HS-27A (cell line): ENCODE data around the gene NXPE1.
"Not testable (repeated sequence)": the region's sequence is repeated elsewhere in the genome, so short reads cannot be mapped to it uniquely, and the experiment has no call there.

Source experiments
- DNase-seq: peaks from one replicate; pipeline ENCODE4 v3.0.0-alpha.2; 2012; ENCODE audit warnings: low read depth, missing footprints

The NXPE1 gene

DNA sequence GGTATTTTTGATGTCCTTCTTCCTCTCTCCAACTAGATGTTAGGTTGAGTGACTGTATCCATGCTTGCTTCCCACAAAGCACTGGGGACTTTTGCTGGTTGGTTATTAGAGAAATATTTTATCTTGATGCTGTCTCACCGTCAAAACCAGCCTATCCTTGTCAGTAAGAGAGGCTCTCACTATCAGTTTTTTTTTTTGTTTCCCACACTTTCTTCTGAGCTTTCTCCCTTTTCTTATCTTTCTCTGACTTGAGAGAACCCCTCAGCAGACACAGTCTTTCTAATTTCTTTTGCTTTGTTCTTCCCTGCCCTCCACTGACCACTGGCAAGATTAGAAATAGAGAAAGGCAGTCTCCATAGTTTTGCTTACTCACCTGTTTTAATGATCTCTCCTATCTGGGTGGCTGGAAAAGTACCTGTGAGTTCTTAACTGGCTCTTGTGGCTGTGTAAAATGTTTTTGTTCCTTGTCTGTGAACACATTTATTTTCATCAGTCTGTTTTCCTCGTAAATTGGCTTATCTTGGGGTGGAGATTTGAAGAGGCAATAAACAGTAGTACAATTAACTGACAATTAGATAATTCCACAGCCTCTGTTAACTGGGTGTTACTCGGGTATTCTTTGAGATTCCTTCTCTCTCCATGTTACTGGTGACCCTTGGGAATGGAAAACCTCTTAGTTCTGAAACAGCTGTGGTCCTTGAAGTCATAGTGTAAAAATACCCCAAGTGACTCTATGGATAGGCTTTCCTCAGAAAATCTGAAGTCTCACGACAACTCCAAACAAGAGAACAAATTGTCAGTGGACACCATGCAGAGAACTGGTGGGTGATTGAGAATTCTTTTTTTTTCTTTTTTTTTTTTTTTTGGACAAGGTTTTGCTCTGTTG is at the start of gene NXPE1:
Gene NXPE1, minus strand, starts transcription at position 457 of the 886 bp plus-strand sequence. CDS start 8,680 bp downstream, outside the sequence.
- no peak for DNase-seq

DNA sequence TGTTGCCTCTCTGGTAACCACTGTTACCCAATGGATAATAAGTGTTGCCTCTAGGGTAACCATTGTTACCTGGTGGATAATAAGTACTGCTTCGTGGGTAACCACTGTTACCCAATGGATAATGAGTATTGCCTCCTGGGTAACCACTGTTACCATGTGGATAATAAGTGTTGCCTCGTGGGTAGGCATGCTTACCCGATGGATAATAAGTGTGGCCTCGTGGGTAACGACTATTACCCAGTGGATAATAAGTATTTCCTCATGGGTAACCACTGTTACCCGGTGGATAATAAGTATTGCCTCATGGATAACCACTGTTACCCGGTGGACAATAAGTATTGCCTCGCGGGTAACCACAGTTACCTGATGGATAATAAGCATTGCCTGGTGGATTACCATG is 49.7 kb upstream of the NXPE1 start:
- DNase-seq: no peak

GRCh38 chr11:114608605-114609004 is 48.9 kb upstream of the NXPE1 start:
- DNase-seq: not testable (repeated sequence)

DNA sequence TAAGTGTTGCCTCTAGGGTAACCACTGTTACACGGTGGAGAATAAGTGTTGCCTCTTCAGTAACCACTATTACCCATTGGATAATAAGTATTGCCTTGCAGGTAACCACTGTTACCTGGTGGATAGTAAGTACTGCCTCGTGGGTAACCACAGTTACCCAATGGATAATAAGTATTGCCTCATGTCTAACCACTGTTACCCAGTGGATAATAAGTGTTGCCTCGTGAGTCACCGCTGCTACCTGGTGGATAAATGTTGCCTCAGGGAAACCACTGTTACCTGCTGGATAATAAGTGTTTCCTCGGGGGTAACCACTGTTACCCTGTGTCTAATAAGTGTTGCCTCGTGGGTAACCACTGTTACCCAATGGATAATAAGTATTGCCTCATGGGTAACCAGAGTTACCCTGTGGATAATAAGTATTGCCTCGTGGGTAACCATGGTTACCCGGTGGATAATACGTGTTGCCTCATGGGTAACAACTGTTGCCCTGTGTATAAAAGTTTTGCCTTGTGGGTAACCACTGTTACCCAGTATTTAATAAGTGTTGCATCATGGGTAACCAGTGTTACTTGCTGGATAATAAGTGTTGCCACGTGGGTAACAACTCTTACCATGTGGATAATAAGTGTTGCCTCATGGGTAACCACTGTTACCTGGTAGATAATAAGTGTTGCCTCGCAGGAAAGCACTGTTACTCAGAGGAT is 48.2 kb upstream of the NXPE1 start:
- DNase-seq: no peak

- DNase-seq: not testable (repeated sequence)
Observed at GRCh38 chr11:114606802-114607075, 47.1 kb upstream of the NXPE1 start.

GRCh38 chr11:114606003-114606801 is 46.5 kb upstream of the NXPE1 start:
- DNase-seq: no peak

GRCh38 chr11:114605370-114605769 is 45.7 kb upstream of the NXPE1 start:
- DNase-seq: no peak

DNA sequence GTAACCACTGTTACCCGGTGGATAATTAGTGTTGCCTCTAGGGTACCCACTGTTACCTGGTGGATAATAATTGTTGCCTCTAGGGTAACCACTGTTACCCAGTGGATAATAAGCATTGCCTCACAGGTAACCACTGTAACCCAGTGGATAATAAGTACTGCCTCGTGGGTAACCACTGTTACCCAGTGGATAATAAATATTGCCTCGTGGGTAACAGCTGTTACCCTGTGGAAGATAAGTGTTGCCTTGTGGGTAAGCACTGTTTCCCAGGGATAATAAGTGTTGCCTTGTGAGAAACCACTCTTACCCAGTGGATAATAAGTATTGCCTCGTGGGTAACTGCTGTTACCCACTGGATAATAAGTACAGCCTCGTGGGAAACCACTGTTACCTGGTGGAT is 45.2 kb upstream of the NXPE1 start:
- no peak for DNase-seq

- DNase-seq: no peak
Observed at GRCh38 chr11:114604179-114604813, 44.6 kb upstream of the NXPE1 start.

DNA sequence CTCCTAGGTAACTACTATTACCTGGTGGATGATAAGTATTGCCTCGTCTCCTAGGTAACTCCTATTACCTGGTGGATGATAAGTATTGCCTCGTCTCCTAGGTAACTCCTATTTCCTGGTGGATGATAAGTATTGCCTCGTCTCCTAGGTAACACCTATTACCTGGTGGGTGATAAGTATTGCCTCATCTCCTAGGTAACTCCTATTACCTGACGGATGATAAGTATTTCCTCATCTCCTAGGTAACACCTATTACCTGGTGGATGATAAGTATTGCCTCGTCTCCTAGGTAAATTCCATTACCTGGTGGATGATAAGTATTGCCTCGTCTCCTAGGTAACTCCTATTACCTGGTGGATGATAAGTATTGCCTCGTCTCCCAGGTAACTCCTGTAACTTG is 43.5 kb upstream of the NXPE1 start:
- not testable (repeated sequence) for DNase-seq

DNA sequence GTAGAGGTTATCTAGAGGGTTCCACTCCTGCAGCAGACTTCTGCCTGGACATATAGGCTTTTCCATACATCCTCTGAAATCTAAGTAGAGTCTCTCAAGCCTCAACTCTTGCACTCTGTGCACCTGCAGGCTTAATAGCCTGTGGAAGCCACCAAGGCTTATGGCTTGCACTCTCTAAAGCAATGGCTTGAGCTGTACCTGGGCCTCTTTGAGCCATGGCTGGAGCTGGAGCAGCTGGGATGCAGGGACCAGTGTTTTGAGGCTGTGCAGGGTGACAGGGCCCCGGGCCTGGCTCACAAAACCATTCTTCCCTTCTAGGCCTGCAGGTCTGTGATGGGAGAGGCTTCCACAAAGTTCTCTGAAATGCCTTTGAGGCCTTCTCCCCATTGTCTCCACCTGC is 38.8 kb upstream of the NXPE1 start:
- DNase-seq: no peak

GRCh38 chr11:114596175-114596919 is 36.7 kb upstream of the NXPE1 start:
- DNase-seq: no peak

- DNase-seq: no peak
Observed at GRCh38 chr11:114595571-114595970, 35.9 kb upstream of the NXPE1 start, which contains the start of gene NXPE4. NXPE4 (minus strand) TSS chr11:114595786; CDS start chr11:114594759, 1,027 bp downstream.

DNA sequence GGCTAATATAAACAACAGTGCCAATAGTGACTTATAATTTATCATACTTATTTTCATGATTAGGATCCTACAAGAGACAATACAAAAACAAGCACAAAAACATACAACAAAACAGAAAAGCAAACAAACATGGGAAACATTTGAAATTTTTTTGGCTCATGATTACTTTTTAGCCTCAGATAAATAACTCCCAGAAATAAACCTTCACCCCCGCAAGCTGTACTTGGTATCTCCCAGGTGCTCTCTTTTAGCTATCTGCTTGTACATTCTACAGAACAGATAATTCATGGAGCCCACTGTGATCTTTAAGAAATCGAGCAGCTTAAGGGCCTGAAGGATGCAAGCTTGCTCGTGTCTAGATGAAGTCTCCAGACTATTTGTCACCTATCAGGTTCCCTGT is 35.0 kb upstream of the NXPE1 start:
- no peak for DNase-seq

DNA sequence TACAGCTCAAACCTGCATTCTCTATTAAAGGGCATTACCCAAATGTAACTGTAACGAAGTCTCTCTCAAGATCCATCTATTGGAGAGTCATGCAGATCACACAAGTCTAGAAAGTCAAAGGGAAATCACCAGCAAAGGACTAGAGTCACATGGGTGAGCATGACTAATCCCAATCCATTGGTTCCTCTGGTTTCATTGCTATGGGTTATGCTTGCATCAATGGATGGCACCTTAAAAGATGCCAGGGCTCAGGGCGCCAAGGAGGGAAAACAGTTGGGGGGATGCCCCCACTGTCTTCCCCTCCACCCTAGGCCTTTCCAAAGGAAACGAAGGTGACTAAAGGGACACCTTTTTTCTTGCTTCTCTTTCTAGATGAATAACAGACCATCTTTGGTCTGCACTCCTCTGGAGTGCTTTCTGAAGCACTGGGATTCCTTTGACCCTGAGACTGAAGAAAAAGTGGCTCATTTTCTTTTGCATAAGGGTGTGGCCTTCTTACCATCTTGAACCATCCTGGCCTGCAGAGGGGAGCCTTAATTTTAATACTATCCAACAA is 27.8 kb upstream of the NXPE1 start:
- DNase-seq: no peak

- no peak for DNase-seq
Observed at GRCh38 chr11:114586797-114587196, 27.1 kb upstream of the NXPE1 start.

DNA sequence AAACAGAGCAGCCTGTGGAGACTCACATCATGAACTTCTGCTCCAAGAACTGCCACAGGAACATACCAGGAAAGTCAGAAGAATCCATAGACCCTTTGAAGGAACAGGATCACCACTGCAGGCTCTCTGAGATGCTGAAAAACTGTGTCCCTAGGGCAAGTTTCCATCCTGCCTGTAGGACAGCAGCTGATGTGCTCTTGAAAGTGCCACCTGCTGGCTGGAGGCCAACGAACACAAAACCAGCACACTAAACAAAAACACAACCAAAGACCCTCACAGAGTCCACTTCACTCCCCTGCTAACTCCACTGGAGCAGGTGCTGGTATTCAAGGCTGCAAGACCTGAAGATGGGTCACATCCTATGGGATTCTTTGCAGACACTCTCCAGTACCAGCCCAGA is 12.0 kb upstream of the NXPE1 start:
- no peak for DNase-seq

GRCh38 chr11:114569801-114570200 is 10.1 kb upstream of the NXPE1 start:
- DNase-seq: no peak

DNA sequence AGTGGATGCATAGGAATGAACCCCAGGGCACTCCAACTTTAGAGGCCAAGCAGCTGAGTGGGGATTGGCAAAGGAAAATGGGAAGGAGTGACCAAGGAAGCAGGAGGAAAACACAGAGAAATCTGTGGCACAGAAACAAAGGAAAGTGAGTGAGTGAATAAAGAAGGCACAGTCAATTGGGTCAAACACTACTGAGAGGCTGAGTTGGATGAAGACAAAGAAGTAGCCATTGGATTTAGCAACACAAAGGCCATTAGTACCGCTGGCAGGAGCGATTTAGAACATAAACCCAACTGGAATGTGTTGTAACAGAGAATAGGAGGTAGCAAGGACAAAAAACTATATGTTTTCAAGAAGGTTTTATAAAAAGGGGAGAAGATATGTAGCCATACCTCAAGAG is 6.6 kb upstream of the NXPE1 start:
- DNase-seq: no peak

DNA sequence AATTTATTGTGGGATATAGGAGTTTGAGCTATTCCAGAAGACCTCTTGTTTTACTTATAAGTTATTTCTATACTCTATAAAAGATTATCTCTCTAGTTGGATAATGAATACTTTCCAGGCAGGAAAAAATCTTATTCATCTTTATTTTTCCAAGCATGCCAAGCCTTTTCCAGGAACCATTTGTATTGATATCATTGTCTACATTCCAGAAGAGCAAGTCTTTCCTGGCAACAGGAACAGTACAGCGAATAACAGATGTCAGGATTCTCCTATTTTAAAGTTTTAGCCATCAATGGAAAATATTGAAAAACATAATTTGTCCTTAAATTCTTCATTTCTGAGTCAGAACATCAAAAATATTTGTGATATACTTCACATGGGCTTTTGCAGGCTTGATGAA is 5.2 kb upstream of the NXPE1 start:
- no peak for DNase-seq

DNA sequence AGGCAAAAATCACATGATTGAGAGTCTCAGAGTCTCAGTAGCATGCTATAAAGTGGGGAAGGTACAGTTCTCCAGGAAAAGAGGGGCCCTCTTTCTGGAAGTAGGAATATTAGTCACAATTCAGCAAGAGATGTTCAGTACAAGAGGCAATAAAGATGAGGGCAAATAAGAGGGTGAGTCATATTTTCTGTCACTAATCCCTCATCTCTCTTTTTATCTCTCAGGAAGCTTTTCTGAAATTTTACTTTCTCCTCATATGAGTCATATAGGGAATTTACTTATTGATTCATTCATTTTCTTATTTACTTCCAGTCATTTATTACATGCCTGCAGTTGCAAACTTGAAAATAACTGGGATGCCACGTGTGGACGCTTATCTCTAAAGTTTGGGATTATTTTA is 3.4 kb upstream of the NXPE1 start:
- DNase-seq: no peak
